HepG2 (cell line): Measurements from ENCODE around the gene MRPS14. TPM values are rescaled to one million over a fixed set of nuclear protein-coding genes. Genes with fewer than 3 reads are reported as not detected.

Experiments
- E2F2 ChIP-seq: sonication (generic); formaldehyde crosslinking; IDR thresholded peaks from 2 replicates; pipeline ENCODE4 v1.4.0; 2020; ENCODE audit warnings: missing genetic modification reagents, borderline replicate concordance
- GFI1 ChIP-seq: sonication (generic); formaldehyde crosslinking; IDR thresholded peaks from 2 replicates; pipeline ENCODE4 v1.5.0; 2020; ENCODE audit warnings: missing genetic modification reagents, mild to moderate bottlenecking, borderline replicate concordance
- POLR2A ChIP-seq, 2 experiments: IDR thresholded peaks; 2 replicates each; pipeline ENCODE4 v1.6.1; 2011; ENCODE audit warnings: low read depth in 2 of 2, low read length in 2 of 2, mild to moderate bottlenecking in 1 of 2, moderate library complexity in 1 of 2; ENCODE audit not compliant: insufficient read depth in 1 of 2
- SNAPC2 ChIP-seq: sonication (generic); formaldehyde crosslinking; IDR thresholded peaks from 2 replicates; pipeline ENCODE4 v1.8.1; 2022; ENCODE audit warnings: mild to moderate bottlenecking, missing genetic modification reagents
- ZNF318 ChIP-seq: sonication (generic); formaldehyde crosslinking; IDR thresholded peaks from 2 replicates; pipeline ENCODE4 v1.4.0; 2020; ENCODE audit warnings: mild to moderate bottlenecking, missing genetic modification reagents
- ZNF484 ChIP-seq: sonication (generic); formaldehyde crosslinking; IDR thresholded peaks from 2 replicates; pipeline ENCODE4 v1.5.1; 2020; ENCODE audit warnings: mild to moderate bottlenecking, low read depth, missing genetic modification reagents, borderline replicate concordance
- ZNF512B ChIP-seq: sonication (generic); formaldehyde crosslinking; IDR thresholded peaks from 2 replicates; pipeline ENCODE4 v1.5.1; 2020; ENCODE audit warnings: missing genetic modification reagents, mild to moderate bottlenecking, borderline replicate concordance
- ZSCAN29 ChIP-seq: sonication (generic); formaldehyde crosslinking; conservative IDR thresholded peaks from 2 replicates; pipeline ENCODE4 v1.4.0; 2020; ENCODE audit warnings: mild to moderate bottlenecking, missing genetic modification reagents
- ZXDC ChIP-seq: sonication (generic); formaldehyde crosslinking; IDR thresholded peaks from 2 replicates; pipeline ENCODE4 v1.5.0; 2020; ENCODE audit warnings: mild to moderate bottlenecking, missing genetic modification reagents
- polyA plus RNA-seq, 8 experiments: library from polyadenylated mRNA; depleted of rRNA in 3 of 8; stranded (reverse) in 7 of 8; unstranded in 1 of 8; fragments of >200 nt; fragmentation: Illumina TruSeq in 4 of 8; extraction: Trizol in 4 of 8; gene quantifications; 2 replicates each; pipeline versions ENCODE4 v1.2.1 to v1.2.3, GENCODE V29; 2011 to 2016; ENCODE audit warnings: low read depth in 4 of 8, missing spikeins in 1 of 8, mixed read lengths in 1 of 8; ENCODE audit not compliant: insufficient read depth in 1 of 8
- total RNA-seq, 5 experiments: library from RNA; depleted of rRNA; stranded (reverse); fragments of >200 nt; fragmentation: Illumina TruSeq; extraction: Trizol; gene quantifications; 2 replicates each; pipeline ENCODE4 v1.2.3, GENCODE V29; 2016; ENCODE audit warnings: low read depth in 1 of 5

MRPS14 gene
- total and polyA plus RNA-seq, 2 of the 13 experiments (the other 11 are each of a cell fraction or from before 2014, with no cell fraction given): 36.6 to 43.2 TPM

GRCh38 chr1:174999216-174999935, 23.8 kb downstream of the MRPS14 start (continued):
- TF ChIP-seq GFI1 (CRISPR knock-in tag): no peak
- no peak for TF ChIP-seq ZSCAN29 (CRISPR knock-in tag)
- peak; percentile 95 to 97 for TF ChIP-seq POLR2A (IDR thresholded peaks at IDR 0.05; ENCODE audit: insufficient read depth in 1 of 2, low read depth in 2 of 2, low read length in 2 of 2)
- TF ChIP-seq E2F2 (CRISPR knock-in tag): peak; percentile 2; the same call in 1 of the 2 replicates
- no peak for TF ChIP-seq ZNF512B (CRISPR knock-in tag)
- no peak for TF ChIP-seq ZNF318 (CRISPR knock-in tag)
- no peak for TF ChIP-seq ZXDC (CRISPR knock-in tag)
- TF ChIP-seq SNAPC2 (CRISPR knock-in tag): no peak
- no peak for TF ChIP-seq ZNF484 (CRISPR knock-in tag)
